GM12878 (cell line): ENCODE measurements around the gene FNIP1. TPM values are rescaled to one million over a fixed set of nuclear protein-coding genes. Genes with fewer than 3 reads are reported as not detected.

Experiments
- ATAC-seq: fragments of 200-7000 bp; cut with Tn5 transposase; 3 replicates; pipeline ENCODE4 v1.9.1; 2020; ENCODE audit warnings: mild to moderate bottlenecking, moderate library complexity
- BruUV-seq: library from RNA; stranded (reverse); fragments of 400-500 nt; replicated peaks from 2 replicates; lab custom pipeline; 2021; lab: Mats Ljungman, UMichigan
- CTCF ChIA-PET: fragments of 300-600 bp; sonication (Branson Sonifier 250); formaldehyde crosslinking; extraction: SDS; loops from one replicate; lab custom pipeline; 2021; ENCODE audit warnings: inconsistent platforms; lab: Yijun Ruan, JAX
- POLR2A ChIA-PET: fragments of 350-600 bp; formaldehyde crosslinking; extraction: SDS; loops from one replicate; lab custom pipeline; 2021; ENCODE audit warnings: inconsistent platforms; lab: Charles Lee
- RAD21 ChIA-PET: fragments of 300-600 bp; sonication (Branson Sonifier 250); formaldehyde crosslinking; loops from one replicate; lab custom pipeline; 2023; ENCODE audit warnings: antibody characterized with exemption; ENCODE audit not compliant: unreplicated experiment; lab: Charles Lee
- SMC1A ChIA-PET: fragments of 300-600 bp; sonication (Branson Sonifier 250); formaldehyde crosslinking; loops from one replicate; lab custom pipeline; 2023; ENCODE audit not compliant: unreplicated experiment, uncharacterized antibody; lab: Charles Lee
- DNase-seq: peaks from one replicate; pipeline ENCODE4 v3.0.0-alpha.2; 2011; ENCODE audit warnings: low read depth, low spot score
- FAIRE-seq: peaks from 3 replicates; lab custom pipeline; 2011; peaks lifted over from hg19 to GRCh38; lab: Jason Lieb, UNC
- H2AFZ ChIP-seq: 2 replicates; pipeline ENCODE4 v1.6.0; 2011; ENCODE audit warnings: low read depth, low read length, control low read depth; ENCODE audit not compliant: control insufficient read depth
- H3K27ac ChIP-seq: 2 replicates; pipeline ENCODE4 v1.5.1; 2011; ENCODE audit warnings: control low read depth; ENCODE audit not compliant: control insufficient read depth, insufficient read depth
- H3K27me3 ChIP-seq, 2 experiments: replicated peaks in 1 of 2; 2 replicates each; pipeline versions ENCODE4 v1.6.0 to v1.6.1; 2011; ENCODE audit warnings: low read length in 1 of 2; ENCODE audit not compliant: control insufficient read depth in 2 of 2, insufficient read depth in 2 of 2
- H3K36me3 ChIP-seq, 2 experiments: 2 replicates each; pipeline ENCODE4 v1.5.1; 2011; ENCODE audit warnings: low read length in 1 of 2; ENCODE audit not compliant: control insufficient read depth in 2 of 2, insufficient read depth in 2 of 2
- H3K4me1 ChIP-seq: 2 replicates; pipeline ENCODE4 v1.6.1; 2011; ENCODE audit warnings: mild to moderate bottlenecking, low read length, moderate library complexity, mixed read lengths; ENCODE audit not compliant: control insufficient read depth, insufficient read depth
- H3K4me2 ChIP-seq: 2 replicates; pipeline ENCODE4 v1.6.0; 2011; ENCODE audit warnings: control low read depth; ENCODE audit not compliant: control insufficient read depth, insufficient read depth
- H3K4me3 ChIP-seq: fragments of 200-600 bp; sonication (generic); 2 replicates; pipeline ENCODE4 v1.5.1; 2016
- H3K79me2 ChIP-seq: 2 replicates; pipeline ENCODE4 v1.6.0; 2011; ENCODE audit warnings: low read length; ENCODE audit not compliant: control insufficient read depth, insufficient read depth
- H3K9ac ChIP-seq: 2 replicates; pipeline ENCODE4 v1.8.0; 2011; ENCODE audit warnings: low read length, control low read depth, mixed read lengths; ENCODE audit not compliant: control insufficient read depth, insufficient read depth
- H3K9me3 ChIP-seq: replicated peaks from 3 replicates; pipeline ENCODE4 v1.5.1; 2011; ENCODE audit warnings: mild to moderate bottlenecking, low read length; ENCODE audit not compliant: control insufficient read depth, insufficient read depth
- H4K20me1 ChIP-seq: 2 replicates; pipeline ENCODE4 v1.6.0; 2011; ENCODE audit not compliant: control insufficient read depth, insufficient read depth
- ASH2L ChIP-seq: fragments of 300-600, 200-600 bp; sonication (generic); IDR thresholded peaks from 2 replicates; pipeline ENCODE4 v1.6.1; 2017; ENCODE audit warnings: low read depth, mild to moderate bottlenecking, borderline replicate concordance
- ATF7 ChIP-seq: fragments of 450-650 bp; IDR thresholded peaks from 2 replicates; pipeline ENCODE4 v1.6.1; 2016; ENCODE audit warnings: low read depth, mild to moderate bottlenecking
- CBX5 ChIP-seq: sonication (generic); IDR thresholded peaks from 2 replicates; pipeline ENCODE4 v1.6.1; 2016; ENCODE audit warnings: low read depth, moderate library complexity, mild to moderate bottlenecking, inconsistent platforms
- CEBPB ChIP-seq, 2 experiments: fragments of 150-350 bp in 1 of 2; IDR thresholded peaks; 2 replicates each; pipeline ENCODE4 v1.6.1; 2012 to 2014; ENCODE audit warnings: low read depth in 2 of 2, low read length in 2 of 2, borderline replicate concordance in 1 of 2, inconsistent platforms in 1 of 2
- CREM ChIP-seq: IDR thresholded peaks from 2 replicates; pipeline ENCODE4 v1.6.1; 2014; ENCODE audit warnings: antibody characterized with exemption, low read depth
- DPF2 ChIP-seq: fragments of 450-650 bp; IDR thresholded peaks from 2 replicates; pipeline ENCODE4 v1.6.1; 2017; ENCODE audit warnings: mild to moderate bottlenecking
- EGR1 ChIP-seq, 2 experiments: IDR thresholded peaks; 1 replicate in 1 of 2; 2 replicates in 1 of 2; pipeline ENCODE4 v1.6.1; 2011 to 2012; ENCODE audit warnings: low read depth in 2 of 2, low read length in 2 of 2, borderline replicate concordance in 1 of 2, mild to moderate bottlenecking in 1 of 2, moderate library complexity in 1 of 2
- ESRRA ChIP-seq: IDR thresholded peaks from 2 replicates; pipeline ENCODE4 v1.6.1; 2012; ENCODE audit warnings: mild to moderate bottlenecking, low read length, improper control_type of control experiment
- GATAD2B ChIP-seq: fragments of 450-650 bp; conservative IDR thresholded peaks from 2 replicates; pipeline ENCODE4 v1.6.1; 2017; ENCODE audit warnings: low read depth, mild to moderate bottlenecking, moderate library complexity
- KAT2A ChIP-seq: conservative IDR thresholded peaks from 2 replicates; pipeline ENCODE4 v1.6.1; 2011; ENCODE audit warnings: low read depth, low read length; ENCODE audit not compliant: control insufficient read depth
- MLLT1 ChIP-seq: fragments of 450-650 bp; IDR thresholded peaks from 2 replicates; pipeline ENCODE4 v1.6.1; 2016; ENCODE audit warnings: mild to moderate bottlenecking
- NFYA ChIP-seq: IDR thresholded peaks from 2 replicates; pipeline ENCODE4 v1.6.1; 2011; ENCODE audit warnings: low read depth, mild to moderate bottlenecking, low read length, improper control_type of control experiment, borderline replicate concordance
- SIX5 ChIP-seq: IDR thresholded peaks from 2 replicates; pipeline ENCODE4 v1.6.1; 2011; ENCODE audit warnings: mild to moderate bottlenecking, low read depth, low read length, moderate library complexity; ENCODE audit not compliant: severe bottlenecking
- SMAD5 ChIP-seq: IDR thresholded peaks from 2 replicates; pipeline ENCODE4 v1.6.1; 2016; ENCODE audit warnings: antibody characterized with exemption, low read depth
- SREBF2 ChIP-seq: IDR thresholded peaks from 2 replicates; pipeline ENCODE4 v1.6.1; 2012; ENCODE audit warnings: mild to moderate bottlenecking, low read length
- STAT1 ChIP-seq: fragments of 450-650 bp; conservative IDR thresholded peaks from 2 replicates; pipeline ENCODE4 v1.6.1; 2014; ENCODE audit warnings: antibody characterized with exemption, mild to moderate bottlenecking
- SUZ12 ChIP-seq: fragments of 200-600 bp; sonication (generic); IDR thresholded peaks from one replicate; pipeline ENCODE4 v1.6.1; 2018; ENCODE audit warnings: antibody characterized with exemption, mild to moderate bottlenecking; ENCODE audit not compliant: unreplicated experiment
- ZNF207 ChIP-seq: fragments of 450-650 bp; IDR thresholded peaks from 2 replicates; pipeline ENCODE4 v1.6.1; 2014; ENCODE audit warnings: antibody characterized with exemption, mild to moderate bottlenecking, borderline replicate concordance
- ZNF24 ChIP-seq: fragments of 450-650 bp; IDR thresholded peaks from 2 replicates; pipeline ENCODE4 v1.6.1; 2017; ENCODE audit warnings: antibody characterized with exemption, mild to moderate bottlenecking
- WGBS: methylation state at CpG from one replicate; pipeline ENCODE4 v1.1.6; 2016; ENCODE audit warnings: low lambda C conversion rate; ENCODE audit not compliant: insufficient replicate concordance, insufficient coverage; ENCODE audit errors: missing lambda C conversion rate; 5-methylcytosine and 5-hydroxymethylcytosine counted together
- in situ Hi-C: fragments of 300-500 bp; cut with MboI; formaldehyde crosslinking; loops from 9 replicates; pipeline ENCODE4 v1.14.3; 2018; ENCODE audit warnings: mixed read lengths
- intact Hi-C: fragments of 100-400 bp; cut with micrococcal nuclease; formaldehyde crosslinking; loops from one replicate; pipeline ENCODE4 v1.14.2; 2022; ENCODE audit not compliant: unreplicated experiment
- polyA plus RNA-seq, 11 experiments: library from polyadenylated mRNA; depleted of rRNA in 4 of 11; unstranded in 6 of 11; stranded (reverse) in 5 of 11; fragments of >200 nt; fragmentation: Nextera tagmentation in 4 of 11; fragmentation: Illumina TruSeq in 1 of 11; extraction: Ambion mirVana in 4 of 11; extraction: Trizol in 1 of 11; gene quantifications; 1 replicate in 1 of 11; 2 replicates in 10 of 11; pipeline versions ENCODE4 v1.2.1 to v1.2.3, GENCODE V29; 2011 to 2016; ENCODE audit warnings: inconsistent platforms in 2 of 11, missing spikeins in 2 of 11, low read depth in 1 of 11
- total RNA-seq, 4 experiments: library from RNA; depleted of rRNA in 3 of 4; stranded (reverse); fragments of >200 nt in 3 of 4; fragmentation: Illumina TruSeq in 1 of 4; extraction: Trizol in 1 of 4; gene quantifications; 2 replicates each; pipeline versions ENCODE4 v1.2.1 to v1.2.3, GENCODE V29; 2013 to 2021

Gene FNIP1
- total and polyA plus RNA-seq, 10 of the 15 experiments (the other 5 are each of a cell fraction or from before 2014, with no cell fraction given) = 4.3 to 18.0 (median 14.0) TPM

GRCh38 chr5:131619102-131619501 is 177.7 kb downstream of the FNIP1 start:
- Histone ChIP-seq H3K27ac (no peak overlapping the region), H3K36me3 (peaks cover 0 to 17% of the 10 kb centered on the region in 2 experiments; a peak in 3 of 4 replicates), H3K9ac (no peak overlapping the region), H3K4me2 (no peak overlapping the region), H3K9me3 (peaks cover 5% of the 10 kb centered on the region), H4K20me1 (no peaks in the 10 kb centered on the region), H3K79me2 (peaks cover 90% of the 10 kb centered on the region), H3K4me1 (no peaks in the 10 kb centered on the region), H3K4me3 (no peak overlapping the region), H2AFZ (no peak overlapping the region), H3K27me3 (no peaks in the 10 kb centered on the region)
- intact Hi-C loops (no loop called here), in situ Hi-C loops (no loop called here)
- no TSS peak for BruUV-seq
- ATAC-seq = no peak
- ChIA-PET POLR2A (no interaction called here), CTCF (no interaction called here), SMC1A (interaction anchor here (1.5 to 2.1 kb wide), 2 partner anchors 10 kb away, joined by 4 to 12 read pairs; no protein-coding TSS in a partner anchor), RAD21 (no interaction called here)
- 84% methylated on average over 8 of the region's 8 CpGs for WGBS
- TF ChIP-seq SUZ12 (no peak), CEBPB (IDR thresholded peaks at IDR 0.05; ENCODE audit: borderline replicate concordance in 1 of 2, low read depth in 2 of 2, low read length in 2 of 2) (no peak), ATF7 (no peak), EGR1 (IDR thresholded peaks at IDR 0.05; ENCODE audit: borderline replicate concordance in 1 of 2, low read depth in 2 of 2, low read length in 2 of 2) (no peak), ESRRA (no peak), SREBF2 (no peak), KAT2A (no peak), ASH2L (no peak), DPF2 (no peak), NFYA (no peak), GATAD2B (no peak), ZNF207 (no peak), MLLT1 (no peak), CREM (no peak), SIX5 (no peak), STAT1 (no peak), SMAD5 (no peak), ZNF24 (no peak), CBX5 (no peak)
- no peak for DNase-seq
- no peak for FAIRE-seq
